ENCODE data around the gene MYMX.
"Not testable (repeated sequence)": the region's sequence is repeated elsewhere in the genome, so short reads cannot be mapped to it uniquely, and the experiment has no call there.

Gene MYMX

GRCh38 chr6:44220913-44221290, 4.2 kb downstream of the MYMX start:
- DNase-seq: no peak

- peak; percentile 53 for DNase-seq
Measured at GRCh38 chr6:44221291-44221960, 4.7 kb downstream of the MYMX start.

GRCh38 chr6:44221961-44222335, 5.2 kb downstream of the MYMX start:
- DNase-seq: no peak

- DNase-seq: peak; percentile 56
Measured at GRCh38 chr6:44222486-44223318, 6.0 kb downstream of the MYMX start.

GRCh38 chr6:44223319-44224028, 6.7 kb downstream of the MYMX start, which contains the start of gene SLC29A1:
Gene SLC29A1 (plus strand): TSS chr6:44223595. CDS start chr6:44227314, 3,719 bp downstream.
- DNase-seq: peak; percentile 69

- DNase-seq: peak; percentile 54
Measured at GRCh38 chr6:44224029-44224964, 7.6 kb downstream of the MYMX start.

- DNase-seq: no peak
Measured at GRCh38 chr6:44224965-44225305, 8.2 kb downstream of the MYMX start.

- no peak for DNase-seq
Measured at GRCh38 chr6:44225579-44226325, 9.0 kb downstream of the MYMX start.

- no peak for DNase-seq
Measured at GRCh38 chr6:44226368-44227147, 9.8 kb downstream of the MYMX start.

GRCh38 chr6:44227148-44227793, 10.5 kb downstream of the MYMX start:
- no peak for DNase-seq

- DNase-seq: no peak
Measured at GRCh38 chr6:44228031-44228430, 11.3 kb downstream of the MYMX start.

- DNase-seq: no peak
Measured at GRCh38 chr6:44228433-44228832, 11.7 kb downstream of the MYMX start.

- no peak for DNase-seq
Measured at GRCh38 chr6:44228836-44229235, 12.1 kb downstream of the MYMX start.

GRCh38 chr6:44229376-44230033, 12.8 kb downstream of the MYMX start:
- DNase-seq: no peak

GRCh38 chr6:44230034-44230675, 13.4 kb downstream of the MYMX start:
- DNase-seq: no peak

- not testable (repeated sequence) for DNase-seq
Measured at GRCh38 chr6:44231426-44231825, 14.7 kb downstream of the MYMX start.

GRCh38 chr6:44232676-44233566, 16.2 kb downstream of the MYMX start:
- DNase-seq: no peak

GRCh38 chr6:44233567-44234100, 16.9 kb downstream of the MYMX start:
- DNase-seq: no peak
